Right lobe of liver (tissue), 6 donors: ENCODE results near the gene TTC28. TPM values are rescaled to one million over a fixed set of nuclear protein-coding genes. Genes with fewer than 3 reads are reported as not detected.

Experiments used
- ATAC-seq, 4 donors: fragments of 200-7000 bp; cut with Tn5 transposase; one replicate each; pipeline ENCODE4 v1.9.1; 2020; ENCODE audit warnings: mild to moderate bottlenecking in 4 of 4, moderate library complexity in 4 of 4
- DNase-seq, 3 donors: peaks; one replicate each; pipeline ENCODE4 v3.0.0-alpha.2; 2020
- H3K27ac ChIP-seq, 3 donors: fragments of 200-600 bp; one replicate each; pipeline ENCODE4 v1.8.0; 2022
- H3K27me3 ChIP-seq, 2 donors: fragments of 200-600 bp; one replicate each; pipeline ENCODE4 v1.8.0; 2022
- H3K36me3 ChIP-seq, 4 donors: fragments of 200-600 bp; sonication (generic) in 1 of 4; one replicate each; pipeline versions ENCODE4 v1.5.1 to v1.8.0; 2017 to 2022; ENCODE audit warnings: control low read depth in 1 of 4
- H3K4me1 ChIP-seq, 4 donors: fragments of 200-600 bp; sonication (generic) in 1 of 4; one replicate each; pipeline versions ENCODE4 v1.5.1 to v1.8.0; 2017 to 2022; ENCODE audit warnings: control low read depth in 1 of 4
- H3K4me3 ChIP-seq, 3 donors: fragments of 200-600 bp; one replicate each; pipeline ENCODE4 v1.8.0; 2022
- H3K9me3 ChIP-seq, 4 donors: fragments of 200-600 bp; sonication (generic) in 1 of 4; one replicate each; pipeline versions ENCODE4 v1.5.1 to v1.8.0; 2017 to 2022; ENCODE audit warnings: control low read depth in 1 of 4
- POLR2A ChIP-seq: fragments of 450-650 bp; IDR thresholded peaks from one replicate; pipeline ENCODE4 v1.6.1; 2017; ENCODE audit warnings: antibody characterized with exemption, mild to moderate bottlenecking
- WGBS: methylation state at CpG from one replicate; pipeline ENCODE4 v1.1.6; 2018; ENCODE audit warnings: low coverage, low lambda C conversion rate; ENCODE audit not compliant: insufficient coverage; ENCODE audit errors: missing lambda C conversion rate; 5-methylcytosine and 5-hydroxymethylcytosine counted together
- intact Hi-C, 2 donors: fragments of 100-400 bp; cut with DNase I; formaldehyde crosslinking; loops; one replicate each; pipeline versions ENCODE4 v1.11.2 to v1.14.1; 2022
- total RNA-seq, 6 experiments: library from RNA; depleted of rRNA in 2 of 6; stranded (reverse); fragments of >200 nt in 2 of 6; fragmentation: NEBNext Ultra II Directional in 3 of 6; extraction: Animal tissue kit (Norgen Biotek cat#: 25700) in 3 of 6; gene quantifications; one replicate each; pipeline versions ENCODE4 v1.1.0 to v1.2.4, GENCODE V29; 2016 to 2023
- TF ChIP-seq, protein P1 (sequence below), 4 donors: fragments of 200-600 bp in 3 of 4; fragments of 450-650 bp in 1 of 4; IDR thresholded peaks; one replicate each; pipeline versions ENCODE4 v1.5.1 to v1.8.0; 2016 to 2022; ENCODE audit warnings: antibody characterized with exemption in 4 of 4, mild to moderate bottlenecking in 2 of 4
- donor health status: DM: no; HTN: yes; CAD: no.
- donor health status: DM: no; HTN: no; CAD: no.
- donor health status: DM: no; HTN: no; CAD: no.
- donor health status: DM: no; HTN: yes; CAD: no.
- donor health status: DM: no; HTN: yes; CAD: no.

The TTC28 gene
- total RNA-seq, 6 experiments from 2014 or later, result 9.4 to 38.3 (median 15.0) TPM

- Histone ChIP-seq H3K27ac (no peak overlapping the region), H3K4me3 (no peak overlapping the region), H3K4me1 (no peaks in the 10 kb centered on the region), H3K36me3 (no peaks in the 10 kb centered on the region), H3K27me3 (no peaks in the 10 kb centered on the region), H3K9me3 (no peaks in the 10 kb centered on the region)
- 67% methylated on average over 2 of the region's 2 CpGs for WGBS
- no peak for ATAC-seq
- TF ChIP-seq, protein P1, sequence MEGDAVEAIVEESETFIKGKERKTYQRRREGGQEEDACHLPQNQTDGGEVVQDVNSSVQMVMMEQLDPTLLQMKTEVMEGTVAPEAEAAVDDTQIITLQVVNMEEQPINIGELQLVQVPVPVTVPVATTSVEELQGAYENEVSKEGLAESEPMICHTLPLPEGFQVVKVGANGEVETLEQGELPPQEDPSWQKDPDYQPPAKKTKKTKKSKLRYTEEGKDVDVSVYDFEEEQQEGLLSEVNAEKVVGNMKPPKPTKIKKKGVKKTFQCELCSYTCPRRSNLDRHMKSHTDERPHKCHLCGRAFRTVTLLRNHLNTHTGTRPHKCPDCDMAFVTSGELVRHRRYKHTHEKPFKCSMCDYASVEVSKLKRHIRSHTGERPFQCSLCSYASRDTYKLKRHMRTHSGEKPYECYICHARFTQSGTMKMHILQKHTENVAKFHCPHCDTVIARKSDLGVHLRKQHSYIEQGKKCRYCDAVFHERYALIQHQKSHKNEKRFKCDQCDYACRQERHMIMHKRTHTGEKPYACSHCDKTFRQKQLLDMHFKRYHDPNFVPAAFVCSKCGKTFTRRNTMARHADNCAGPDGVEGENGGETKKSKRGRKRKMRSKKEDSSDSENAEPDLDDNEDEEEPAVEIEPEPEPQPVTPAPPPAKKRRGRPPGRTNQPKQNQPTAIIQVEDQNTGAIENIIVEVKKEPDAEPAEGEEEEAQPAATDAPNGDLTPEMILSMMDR (IDR thresholded peaks at IDR 0.05), result no peak
- TF ChIP-seq POLR2A, result no peak
- no peak for DNase-seq
- intact Hi-C loops, result no loop called here
Observed at GRCh38 chr22:28143241-28143865, 536.3 kb downstream of the TTC28 start.

DNA sequence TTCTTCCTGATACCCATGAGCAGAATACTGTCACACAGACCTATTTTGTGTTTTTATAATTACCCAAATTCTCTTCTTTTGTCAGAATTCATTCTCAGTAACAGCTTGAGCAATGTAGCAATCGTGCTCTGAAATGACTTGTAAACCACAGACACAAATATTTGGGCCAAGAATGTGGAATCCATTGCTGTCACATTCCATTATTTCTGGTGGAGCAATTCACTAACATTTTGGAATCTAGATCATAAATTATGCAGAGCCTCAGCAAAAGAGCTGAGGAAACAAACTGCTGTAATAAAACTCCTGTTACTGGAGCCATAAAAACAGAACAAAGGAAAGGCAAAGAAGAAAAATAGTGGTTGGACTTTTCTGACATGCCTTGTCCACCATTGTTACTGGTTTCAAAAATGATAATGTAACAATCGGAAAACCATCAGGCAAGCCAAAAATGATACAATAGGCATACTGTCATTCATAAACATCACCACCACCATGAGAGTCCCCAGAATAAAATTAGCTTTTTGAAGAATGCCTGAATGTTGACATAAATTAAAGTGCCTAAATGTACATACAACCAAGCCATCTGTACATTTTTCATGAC lies 537.2 kb downstream of the TTC28 start:
- H3K4me3 ChIP-seq, result no peak overlapping the region
- no peaks in the 10 kb centered on the region for H3K36me3 ChIP-seq
- no peak for ATAC-seq
- no peaks in the 10 kb centered on the region for H3K27me3 ChIP-seq
- H3K27ac ChIP-seq, result no peak overlapping the region
- WGBS, result 69% methylated on average over 2 of the region's 2 CpGs
- intact Hi-C loops, result no loop called here
- H3K4me1 ChIP-seq, result no peaks in the 10 kb centered on the region
- no peak for DNase-seq
- TF ChIP-seq, protein P1 (IDR thresholded peaks at IDR 0.05), result no peak
- no peak for TF ChIP-seq POLR2A
- no peaks in the 10 kb centered on the region for H3K9me3 ChIP-seq

DNA sequence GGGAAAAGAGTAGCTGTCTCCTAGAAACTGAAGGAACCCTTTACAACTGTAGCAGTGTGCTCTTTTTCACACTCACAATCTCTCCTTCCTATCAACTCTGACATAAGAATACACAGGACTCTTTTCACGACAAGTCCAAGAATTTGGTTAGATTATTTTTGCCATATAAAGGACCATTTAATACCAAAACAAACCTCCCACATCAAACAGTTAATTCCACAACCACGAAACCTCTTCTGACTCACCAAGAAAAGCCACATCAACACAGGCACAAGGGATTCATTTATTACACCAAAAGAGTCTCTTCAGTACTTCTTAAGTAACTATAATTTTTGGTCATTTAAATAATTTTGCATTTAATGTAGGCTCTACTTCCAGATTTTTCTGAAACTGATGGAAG lies 538.0 kb downstream of the TTC28 start:
- H3K4me1 ChIP-seq, result no peaks in the 10 kb centered on the region
- WGBS, result 60% methylated on average over 2 of the region's 2 CpGs
- no peaks in the 10 kb centered on the region for H3K9me3 ChIP-seq
- no peak overlapping the region for H3K4me3 ChIP-seq
- H3K27me3 ChIP-seq, result no peaks in the 10 kb centered on the region
- TF ChIP-seq POLR2A, result no peak
- TF ChIP-seq, protein P1 (IDR thresholded peaks at IDR 0.05), result no peak
- DNase-seq (no peak), ATAC-seq (no peak)
- H3K36me3 ChIP-seq, result no peaks in the 10 kb centered on the region
- H3K27ac ChIP-seq, result no peak overlapping the region
- intact Hi-C loops, result no loop called here

- H3K27ac ChIP-seq, result no peak overlapping the region
- intact Hi-C loops, result no loop called here
Observed at GRCh38 chr22:28139961-28140360, 539.7 kb downstream of the TTC28 start.

More at GRCh38 chr22:28139961-28140360, 539.7 kb downstream of the TTC28 start:
- DNase-seq (no peak), ATAC-seq (no peak)
- Histone ChIP-seq H3K4me1 (no peaks in the 10 kb centered on the region), H3K9me3 (no peaks in the 10 kb centered on the region), H3K36me3 (no peaks in the 10 kb centered on the region), H3K4me3 (no peak overlapping the region), H3K27me3 (no peaks in the 10 kb centered on the region)
- no peak for TF ChIP-seq POLR2A
- TF ChIP-seq, protein P1 (IDR thresholded peaks at IDR 0.05), result no peak
- 30% methylated on average over 2 of the region's 2 CpGs for WGBS
